ENCODE measurements around the gene MBNL1.
"Not testable (repeated sequence)": the region's sequence is repeated elsewhere in the genome, so short reads cannot be mapped to it uniquely, and the experiment has no call there.

Gene MBNL1

DNA sequence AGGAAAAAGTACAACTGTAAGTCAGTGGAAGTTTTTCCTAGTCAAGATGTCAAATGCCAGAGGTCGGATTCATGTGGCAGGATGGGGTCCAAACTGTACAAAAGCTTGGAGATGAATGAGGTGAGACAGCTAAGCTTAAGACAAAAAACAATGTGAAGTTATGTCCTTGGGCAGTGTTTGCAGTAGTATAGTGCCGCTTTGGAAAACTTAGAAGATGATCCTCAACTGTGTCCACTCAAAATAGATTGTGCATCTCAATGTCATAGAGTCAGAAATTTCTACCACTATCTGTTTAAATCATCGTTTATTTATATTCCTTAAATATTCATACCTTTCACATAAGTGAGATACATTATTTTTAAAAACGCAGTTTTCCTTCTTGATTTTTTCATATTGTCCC, 77.3 kb downstream of the MBNL1 start:
- DNase-seq (ENCODE audit: low read depth in 1 of 2, low spot score in 1 of 2), result no peak

DNA sequence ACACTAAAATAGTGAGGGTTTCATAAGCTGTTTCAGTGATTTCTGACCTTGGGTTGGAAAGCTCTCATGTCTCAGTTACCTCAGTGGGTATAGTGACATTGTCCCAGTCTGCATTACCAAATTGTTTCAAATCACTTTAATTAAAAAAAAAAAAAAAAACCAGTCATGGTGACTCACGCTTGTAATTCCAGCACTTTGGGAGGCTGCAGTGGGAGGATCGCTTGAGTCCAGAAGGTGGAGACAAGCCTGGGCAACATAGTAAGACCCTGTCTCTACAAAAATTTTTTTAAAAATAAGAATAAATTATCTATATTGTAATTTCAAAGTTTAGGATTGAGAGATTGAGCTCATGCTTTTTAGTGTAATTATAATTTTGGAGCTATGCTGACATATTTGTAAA, 78.0 kb downstream of the MBNL1 start:
- DNase-seq (ENCODE audit: low read depth in 1 of 2, low spot score in 1 of 2), result no peak

DNA sequence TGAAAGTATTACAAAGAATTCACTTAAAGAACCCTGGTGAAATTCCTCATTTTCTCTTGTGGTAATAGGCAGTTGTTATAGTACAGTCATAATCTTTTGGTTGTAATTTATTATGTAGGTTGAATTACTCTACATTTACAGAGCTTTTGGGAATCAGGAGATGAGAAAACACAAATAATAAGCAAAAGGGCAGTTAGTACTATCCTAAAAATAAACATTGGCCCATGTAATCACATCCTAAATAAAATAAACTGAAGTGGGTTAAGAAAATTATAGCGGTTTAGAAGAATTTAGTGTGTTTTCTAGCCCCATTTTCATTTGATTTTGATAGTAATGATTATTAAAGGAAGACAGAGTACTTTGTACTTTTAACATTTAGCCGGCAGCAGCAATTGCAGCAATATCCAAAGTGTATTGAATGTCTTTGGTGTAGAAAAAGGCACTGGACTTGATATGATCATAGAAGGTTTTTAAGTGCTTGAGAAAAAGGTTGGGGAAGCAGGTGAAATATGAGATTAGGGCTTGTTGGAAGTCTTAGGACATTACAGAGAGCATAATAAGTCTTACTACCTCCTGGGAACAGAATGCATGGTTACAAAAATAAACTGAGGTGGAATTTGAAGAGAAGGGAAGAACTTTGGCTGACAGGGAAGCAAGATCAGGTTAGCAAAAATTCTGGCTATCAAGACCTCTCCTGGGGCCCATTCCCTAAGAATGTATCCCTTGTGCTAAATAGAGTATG, 79.9 kb downstream of the MBNL1 start:
- DNase-seq (ENCODE audit: low read depth in 1 of 2, low spot score in 1 of 2), result no peak

- no peak for DNase-seq (ENCODE audit: low read depth in 1 of 2, low spot score in 1 of 2)
Observed at GRCh38 chr3:152349392-152349791, 80.7 kb downstream of the MBNL1 start.

DNA sequence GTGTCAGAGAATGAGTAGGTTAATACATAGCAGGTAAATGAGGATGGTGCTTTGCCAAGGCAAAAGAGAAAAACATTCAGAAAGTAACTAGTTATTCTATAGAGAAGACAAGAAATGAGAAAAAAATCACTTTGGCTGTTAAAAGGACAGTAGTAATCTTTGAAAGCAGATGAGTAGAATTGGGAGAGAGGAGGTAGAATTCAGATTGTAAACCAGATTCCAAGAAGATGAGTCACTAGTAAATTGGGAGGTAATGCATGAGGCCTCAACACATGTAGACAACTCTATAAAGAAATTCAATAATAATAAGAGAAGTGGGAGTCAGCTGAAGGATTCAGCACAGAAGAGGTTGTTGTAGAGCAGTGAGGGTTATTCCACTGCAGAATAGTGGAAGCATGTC, 81.4 kb downstream of the MBNL1 start:
- no peak for DNase-seq (ENCODE audit: low read depth in 1 of 2, low spot score in 1 of 2)

GRCh38 chr3:152350776-152351175, 82.0 kb downstream of the MBNL1 start:
- no peak for DNase-seq (ENCODE audit: low read depth in 1 of 2, low spot score in 1 of 2)

DNA sequence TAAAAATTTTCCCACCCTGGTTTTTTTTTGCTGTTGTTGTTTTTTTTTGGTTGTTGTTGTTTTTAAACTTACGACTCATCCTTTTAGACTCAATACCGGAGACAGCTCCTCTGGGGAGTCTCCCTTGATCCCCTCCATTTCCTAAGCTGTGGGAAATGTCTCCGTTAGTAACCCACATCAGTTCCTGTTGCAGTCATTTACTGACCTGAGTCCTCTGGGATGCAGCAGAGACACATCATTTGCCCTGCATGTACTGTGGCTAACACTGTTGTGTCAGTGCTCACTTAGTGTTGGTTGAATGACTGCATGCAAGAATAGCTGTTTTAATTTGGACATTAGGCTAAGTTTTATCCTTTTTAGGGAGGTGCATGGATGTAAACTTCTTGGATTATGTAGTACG, 83.8 kb downstream of the MBNL1 start:
- no peak for DNase-seq (ENCODE audit: low read depth in 1 of 2, low spot score in 1 of 2)

DNA sequence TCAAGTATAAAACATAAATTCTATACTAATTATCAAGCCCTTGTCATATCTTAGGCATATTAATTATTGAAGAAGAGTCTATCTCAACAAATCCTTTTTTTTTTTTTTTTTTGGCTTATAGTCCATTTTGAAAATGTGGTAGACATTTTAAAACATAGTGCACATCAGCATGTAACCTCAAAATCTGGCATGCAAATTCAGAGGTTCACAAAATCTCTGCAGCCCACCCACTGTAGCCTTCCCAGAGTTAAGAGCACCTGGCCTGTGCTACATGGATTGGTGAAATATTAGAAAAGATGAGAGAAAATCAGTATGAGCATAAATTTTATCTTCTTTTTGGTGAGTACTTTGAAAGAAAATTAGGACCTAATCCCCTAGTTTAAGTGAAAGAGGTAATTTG, 84.8 kb downstream of the MBNL1 start:
- no peak for DNase-seq (ENCODE audit: low read depth in 1 of 2, low spot score in 1 of 2)

- no peak for DNase-seq (ENCODE audit: low read depth in 1 of 2, low spot score in 1 of 2)
Observed at GRCh38 chr3:152355744-152356665, 87.3 kb downstream of the MBNL1 start.

DNA sequence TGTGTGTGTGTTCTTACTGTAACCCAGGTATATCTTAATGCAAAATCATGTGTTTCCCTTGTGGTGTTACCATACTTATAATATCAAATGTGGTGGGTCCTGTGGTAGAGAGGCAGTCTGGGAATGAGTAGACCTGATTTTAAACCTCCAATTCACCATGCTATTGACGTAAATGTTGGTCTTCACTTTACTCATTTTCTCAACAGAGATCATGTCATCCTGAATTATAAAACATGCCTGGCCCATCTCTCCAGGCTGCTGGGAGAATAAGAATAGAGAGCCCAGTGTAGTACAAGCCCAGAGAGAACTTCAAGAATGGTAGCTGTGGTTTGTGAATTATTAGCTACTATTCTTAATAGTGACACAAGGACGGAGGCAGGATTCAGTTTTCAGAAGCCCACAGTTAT, 88.1 kb downstream of the MBNL1 start:
- no peak for DNase-seq (ENCODE audit: low read depth in 1 of 2, low spot score in 1 of 2)

DNA sequence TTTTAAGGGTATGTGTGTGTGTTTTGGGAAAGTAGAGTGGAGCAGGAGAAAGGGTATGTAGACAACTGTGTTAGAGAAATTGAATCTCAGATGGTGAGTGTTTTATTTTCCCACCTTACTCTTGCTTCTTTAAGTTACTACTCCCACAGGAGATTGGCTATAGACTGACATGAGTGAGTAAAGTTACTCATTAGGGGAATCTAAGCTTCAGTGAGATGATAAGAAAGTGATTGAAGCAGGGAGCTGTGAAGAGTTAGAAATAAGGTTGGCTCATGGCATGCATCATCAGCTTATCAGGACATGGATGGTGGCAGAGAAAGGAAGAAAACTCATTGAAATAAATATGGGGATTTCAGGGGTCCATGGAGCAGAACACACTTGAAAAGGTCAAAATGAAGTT, 88.9 kb downstream of the MBNL1 start:
- DNase-seq (ENCODE audit: low read depth in 1 of 2, low spot score in 1 of 2), result no peak

DNA sequence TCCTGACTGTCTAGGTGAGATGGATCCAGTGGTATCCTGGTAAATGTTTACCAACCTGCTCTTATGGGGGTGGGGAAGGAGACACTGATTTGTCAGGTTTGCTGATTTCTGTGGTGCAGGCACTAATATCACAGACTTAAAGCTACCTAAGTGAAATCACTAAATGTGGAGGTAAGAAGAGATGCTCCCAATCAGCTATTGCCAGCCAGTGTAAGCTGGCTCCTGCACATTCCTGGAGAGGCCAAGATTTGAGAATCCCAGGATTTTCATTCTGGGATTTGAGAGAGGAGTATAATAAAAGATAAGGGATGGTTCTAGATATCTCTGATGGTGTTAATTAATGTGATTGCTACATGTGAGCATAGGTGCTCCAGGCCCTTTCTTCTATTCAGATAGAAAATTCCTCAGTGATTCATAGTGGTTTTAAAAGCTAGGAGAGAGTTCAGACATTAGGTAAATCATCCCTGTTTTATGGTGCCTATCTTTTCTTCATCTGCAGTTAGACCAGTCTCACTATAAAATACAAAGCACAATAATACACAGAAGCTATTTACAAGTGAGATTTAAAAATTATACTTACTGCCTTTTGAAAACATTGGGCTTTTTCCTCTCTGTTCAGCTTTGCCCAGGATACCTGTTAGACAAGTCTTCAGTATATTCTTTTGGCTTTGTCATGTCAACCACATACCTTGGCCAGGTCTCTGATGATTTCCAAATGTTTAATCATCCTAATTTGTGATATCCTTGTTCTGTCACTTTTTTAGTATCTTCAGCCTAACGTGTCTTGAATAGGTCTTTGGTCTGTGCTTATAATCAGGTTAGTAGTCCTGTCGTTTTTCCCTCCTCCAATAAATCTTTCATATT, 90.9 kb downstream of the MBNL1 start:
- no peak for DNase-seq (ENCODE audit: low read depth in 1 of 2, low spot score in 1 of 2)

- DNase-seq (ENCODE audit: low read depth in 1 of 2, low spot score in 1 of 2), result no peak
Observed at GRCh38 chr3:152360302-152360701, 91.6 kb downstream of the MBNL1 start.

GRCh38 chr3:152360966-152361365, 92.2 kb downstream of the MBNL1 start:
- DNase-seq (ENCODE audit: low read depth in 1 of 2, low spot score in 1 of 2), result no peak

DNA sequence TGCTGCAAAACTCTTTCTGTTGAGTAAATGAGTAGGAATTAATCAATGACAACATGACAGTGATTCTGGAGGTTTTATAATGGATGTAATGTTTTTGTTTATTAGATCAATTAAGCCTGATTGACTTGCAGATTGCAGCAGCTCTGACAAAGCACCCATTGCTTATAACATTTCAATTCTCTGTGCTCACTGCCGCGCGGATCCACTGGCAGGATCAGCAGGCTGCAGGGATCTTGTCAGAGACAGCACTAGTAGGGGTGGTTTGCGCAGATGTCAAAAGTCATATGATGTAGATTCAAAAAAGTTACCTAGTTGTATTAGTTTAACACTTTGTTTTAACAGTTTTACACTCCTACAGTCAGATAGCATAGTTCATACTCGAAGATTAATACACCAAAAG, 93.4 kb downstream of the MBNL1 start:
- DNase-seq (ENCODE audit: low read depth in 1 of 2, low spot score in 1 of 2), result no peak

- no peak for DNase-seq (ENCODE audit: low read depth in 1 of 2, low spot score in 1 of 2)
Observed at GRCh38 chr3:152364237-152364636, 95.5 kb downstream of the MBNL1 start.

DNA sequence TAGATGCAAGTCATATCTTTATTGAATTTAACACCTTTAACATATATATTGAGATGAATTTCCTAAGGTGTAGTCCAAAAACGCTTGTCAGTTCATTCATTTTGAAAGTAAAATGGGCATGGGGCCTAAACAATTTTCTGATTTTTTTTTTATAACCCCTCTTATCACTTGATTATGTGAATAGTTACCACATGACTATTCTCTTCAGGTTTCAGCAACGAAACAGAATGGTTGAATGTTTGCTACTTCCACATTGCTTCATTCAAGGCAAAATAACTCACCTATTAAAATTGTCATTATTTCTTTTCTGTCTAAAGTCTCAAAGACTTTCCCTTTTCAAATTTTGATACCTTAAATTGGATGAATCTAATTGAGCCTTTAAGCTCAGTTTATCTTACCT, 96.4 kb downstream of the MBNL1 start:
- DNase-seq (ENCODE audit: low read depth in 1 of 2, low spot score in 1 of 2), result no peak

- no peak for DNase-seq (ENCODE audit: low read depth in 1 of 2, low spot score in 1 of 2)
Observed at GRCh38 chr3:152365766-152366593, 97.3 kb downstream of the MBNL1 start.

- not testable (repeated sequence) for DNase-seq (ENCODE audit: low read depth in 1 of 2, low spot score in 1 of 2)
Observed at GRCh38 chr3:152367192-152367591, 98.5 kb downstream of the MBNL1 start.

DNA sequence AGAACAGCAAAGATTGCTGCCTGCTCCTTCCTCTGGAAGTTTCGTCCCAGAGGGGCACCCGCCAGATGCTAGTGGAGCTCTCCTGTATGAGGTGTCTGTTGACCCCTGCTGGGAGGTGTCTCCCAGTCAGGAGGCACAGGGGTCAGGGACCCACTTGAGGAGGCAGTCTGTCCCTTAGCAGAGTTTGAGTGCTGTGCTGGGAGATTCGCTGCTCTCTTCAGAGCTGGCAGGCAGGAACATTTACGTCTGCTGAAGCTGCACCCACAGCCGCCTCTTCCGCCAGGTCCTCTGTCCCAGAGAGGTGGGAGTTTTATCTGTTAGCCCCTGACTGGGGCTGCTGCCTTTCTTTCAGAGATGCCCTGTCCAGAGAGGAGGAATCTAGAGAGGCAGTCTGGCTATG, 103.9 kb downstream of the MBNL1 start:
- not testable (repeated sequence) for DNase-seq (ENCODE audit: low read depth in 1 of 2, low spot score in 1 of 2)

GRCh38 chr3:152373379-152373778, 104.7 kb downstream of the MBNL1 start:
- no peak for DNase-seq (ENCODE audit: low read depth in 1 of 2, low spot score in 1 of 2)
